Eye (tissue), 1 donor: Measurements from ENCODE around the gene BCL11B.

ENCODE experiments used
- DNase-seq: peaks from one replicate; pipeline ENCODE4 v3.0.0-alpha.2; 2015

Gene BCL11B

DNA sequence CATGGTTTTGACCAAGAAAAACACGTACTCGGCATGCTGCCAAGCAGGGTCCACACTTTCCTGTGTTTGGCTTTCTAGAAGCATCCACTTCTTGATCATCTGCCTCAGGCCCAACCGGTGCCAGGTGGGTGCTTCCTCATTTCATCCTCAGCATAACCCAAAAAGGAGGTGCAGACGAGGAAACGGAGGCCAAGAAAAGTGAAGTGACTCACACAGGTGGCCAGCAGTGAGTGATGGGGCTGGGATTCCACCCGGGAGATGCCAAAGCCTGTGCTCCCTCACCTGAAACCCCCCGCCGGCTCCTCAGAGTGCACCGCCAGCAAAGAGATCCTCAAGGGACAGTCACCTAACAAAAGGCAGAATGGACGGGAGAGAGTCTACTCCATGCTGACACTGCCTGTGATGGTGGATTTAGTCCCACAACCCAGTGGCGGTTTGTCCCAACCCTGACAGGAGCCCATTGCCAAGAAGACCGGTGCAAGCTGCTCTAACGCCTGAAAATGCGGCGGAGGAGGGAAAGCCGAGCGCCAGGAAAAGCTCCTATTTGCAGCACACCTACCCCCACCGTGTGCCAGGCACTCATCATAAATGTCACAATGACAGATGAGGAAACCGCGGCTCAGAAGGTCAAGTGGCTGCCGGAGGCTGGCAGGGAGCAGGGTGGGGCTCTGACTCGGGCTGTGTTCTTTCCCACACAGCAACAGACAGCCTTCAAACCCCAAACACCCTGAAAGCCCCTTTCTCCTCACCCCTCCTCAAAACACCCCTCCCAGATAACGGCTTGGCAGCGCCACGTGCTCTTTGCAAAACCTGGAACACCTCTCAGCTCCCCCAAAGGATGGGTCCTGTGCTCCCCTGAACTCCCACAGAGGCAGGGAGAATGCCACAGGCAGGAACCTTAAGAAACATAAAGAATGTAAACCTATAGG lies 18.8 kb downstream of the BCL11B start:
- no peak for DNase-seq

DNA sequence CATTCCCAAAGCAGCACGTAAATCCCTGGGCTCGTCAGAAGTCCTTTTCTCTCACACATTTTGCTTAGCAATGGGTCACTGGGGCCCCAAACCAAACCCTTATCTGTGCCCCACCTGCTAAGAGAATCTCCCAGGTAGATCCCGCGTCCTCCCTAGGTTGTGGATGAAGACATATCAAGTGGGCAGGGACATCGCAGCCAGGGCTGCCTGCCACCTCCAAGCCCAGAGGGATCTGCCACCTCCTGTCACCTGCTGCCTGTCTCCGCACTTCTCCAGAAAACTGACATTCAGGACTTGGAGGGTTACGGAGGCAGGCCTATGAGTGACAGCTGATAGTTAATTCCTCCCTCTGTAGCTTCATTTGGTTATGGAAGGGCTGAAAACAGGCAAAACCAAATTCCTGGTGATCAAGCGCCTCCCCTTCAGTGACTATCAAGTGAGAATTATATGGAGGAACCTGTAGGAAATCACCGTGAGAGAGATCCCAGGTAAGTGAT lies 19.5 kb downstream of the BCL11B start:
- DNase-seq, result no peak

DNA sequence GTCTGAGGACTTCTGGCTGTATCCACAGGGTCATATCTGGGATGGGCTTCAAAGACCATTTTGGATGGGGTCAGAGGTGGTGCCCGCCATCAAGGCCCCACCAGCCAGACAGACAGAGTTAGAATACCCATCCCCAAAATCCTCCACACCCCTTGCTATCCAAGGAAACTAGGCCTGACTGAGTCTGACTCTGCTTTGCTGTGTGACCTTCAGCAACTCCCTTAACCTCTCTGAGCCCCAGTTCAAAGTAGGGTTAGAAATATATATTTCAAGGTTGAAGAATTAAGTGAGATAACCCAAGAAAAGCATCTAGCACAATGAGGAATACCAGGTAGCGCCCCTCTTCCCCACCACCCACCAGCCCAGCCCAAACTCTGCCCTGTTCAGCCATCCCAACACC lies 20.3 kb downstream of the BCL11B start:
- DNase-seq, result no peak

DNA sequence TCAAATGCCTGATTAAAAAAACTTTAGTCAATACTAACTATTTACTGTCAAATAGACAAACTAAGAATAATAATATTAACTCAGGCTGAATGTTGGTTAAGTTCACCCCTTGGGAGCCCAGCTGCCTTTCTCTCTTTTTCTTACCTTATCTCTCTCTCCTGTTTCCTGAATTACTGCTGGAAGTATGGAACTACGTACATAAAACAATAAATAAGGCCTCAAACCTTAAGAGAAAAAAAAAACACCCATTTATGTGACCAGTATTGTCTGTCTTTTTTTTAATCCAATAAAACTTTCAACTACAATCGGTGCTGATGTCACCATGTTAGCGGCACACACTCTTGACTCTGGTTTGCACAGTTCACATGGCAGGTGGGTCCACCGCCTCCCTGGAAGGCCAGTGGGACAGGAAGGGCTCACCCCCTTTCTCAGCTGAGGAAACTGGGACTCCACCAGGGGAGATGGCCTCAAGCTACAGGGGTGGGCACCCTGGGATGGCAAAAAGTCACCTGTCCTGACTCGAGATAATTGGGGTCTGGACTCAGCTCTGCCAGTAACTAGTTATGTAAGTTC lies 21.3 kb downstream of the BCL11B start:
- DNase-seq, result no peak

DNA sequence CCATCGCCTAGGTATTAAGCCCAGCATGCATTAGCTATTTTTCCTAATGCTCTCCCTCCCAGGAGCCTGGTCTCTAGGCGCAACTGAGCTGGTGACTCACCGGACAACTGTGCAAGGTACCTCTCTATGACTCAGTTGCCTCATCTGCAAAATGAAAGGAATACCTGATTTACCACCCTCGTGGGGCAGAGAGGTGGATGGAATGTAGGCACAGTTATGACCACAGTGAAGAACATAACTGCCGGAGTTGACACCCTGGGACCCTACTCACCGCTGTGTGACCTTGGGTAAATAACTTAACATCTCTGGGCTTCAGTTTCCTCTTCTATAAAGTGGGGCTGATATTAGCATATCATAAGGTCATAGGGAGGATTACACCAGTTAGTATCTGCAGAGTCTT lies 22.6 kb downstream of the BCL11B start:
- no peak for DNase-seq

DNA sequence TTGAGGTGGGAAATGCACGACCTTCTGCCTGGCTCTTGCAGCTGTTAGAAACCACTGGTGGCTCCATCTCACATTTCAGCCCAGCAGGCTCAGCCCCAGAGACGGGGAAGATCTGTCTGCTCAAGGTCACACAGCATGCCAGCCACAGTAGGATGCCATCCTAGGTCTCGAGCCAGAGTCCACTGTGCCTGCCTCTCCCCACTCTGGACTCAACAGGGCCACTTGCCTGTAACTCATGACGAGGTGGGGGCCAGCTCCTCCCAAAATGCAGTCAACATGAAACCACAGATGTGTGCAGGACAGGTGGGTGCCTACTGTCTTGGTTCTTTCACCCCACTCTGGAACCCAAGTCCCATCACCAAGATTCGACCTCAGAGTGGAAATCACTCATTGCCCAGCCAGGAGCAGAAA lies 23.2 kb downstream of the BCL11B start:
- no peak for DNase-seq

DNA sequence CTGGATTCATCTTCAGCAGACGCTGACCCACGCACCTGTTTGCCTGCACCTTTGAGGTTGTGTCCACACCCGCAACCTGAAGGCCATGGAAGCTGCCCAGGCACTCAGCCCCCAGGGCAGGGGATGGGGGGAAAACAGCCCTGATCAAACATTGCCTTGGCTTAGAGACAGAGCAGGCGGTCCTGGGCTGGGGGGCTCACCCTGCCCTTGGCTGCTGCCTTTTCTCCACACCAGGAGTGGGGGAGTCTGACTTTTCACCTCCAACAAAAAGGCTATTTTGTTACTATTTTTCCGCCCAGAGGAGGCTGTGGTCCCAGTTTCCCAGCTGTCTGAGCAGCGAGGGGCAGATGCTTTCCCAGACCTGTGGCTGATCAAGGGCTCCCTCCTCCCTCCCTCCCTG lies 24.2 kb downstream of the BCL11B start:
- DNase-seq, result no peak

DNA sequence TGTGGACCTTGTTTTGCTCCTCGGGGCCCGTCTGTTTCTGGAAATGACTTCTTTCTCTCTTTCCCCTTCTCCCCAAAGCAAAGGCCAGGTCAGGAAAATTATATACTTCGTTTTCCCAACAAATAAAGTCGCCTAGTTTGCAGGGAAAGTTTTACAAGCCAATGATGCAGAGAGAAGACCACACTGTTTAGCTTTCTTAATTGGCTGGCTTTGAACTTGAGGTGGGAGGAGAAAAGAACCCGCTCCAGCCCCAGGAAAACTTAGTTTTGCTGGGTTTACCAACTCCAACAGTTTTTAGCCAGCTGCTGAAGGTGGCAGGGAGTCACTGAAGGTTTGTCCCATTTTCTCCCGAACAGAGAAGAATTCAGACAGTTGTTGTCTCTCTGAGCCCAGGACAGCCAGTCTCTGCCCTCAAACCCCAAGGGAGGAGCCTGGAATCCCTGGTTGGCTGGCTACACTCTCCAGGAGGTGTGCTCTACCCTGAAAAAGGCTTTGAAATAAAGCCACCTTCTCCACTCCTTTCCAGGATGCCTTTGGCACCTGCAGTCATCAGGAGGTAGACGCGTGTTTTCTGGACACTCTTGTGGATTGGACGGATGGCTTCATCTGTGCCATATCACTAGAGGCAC lies 24.8 kb downstream of the BCL11B start:
- DNase-seq, result no peak

DNA sequence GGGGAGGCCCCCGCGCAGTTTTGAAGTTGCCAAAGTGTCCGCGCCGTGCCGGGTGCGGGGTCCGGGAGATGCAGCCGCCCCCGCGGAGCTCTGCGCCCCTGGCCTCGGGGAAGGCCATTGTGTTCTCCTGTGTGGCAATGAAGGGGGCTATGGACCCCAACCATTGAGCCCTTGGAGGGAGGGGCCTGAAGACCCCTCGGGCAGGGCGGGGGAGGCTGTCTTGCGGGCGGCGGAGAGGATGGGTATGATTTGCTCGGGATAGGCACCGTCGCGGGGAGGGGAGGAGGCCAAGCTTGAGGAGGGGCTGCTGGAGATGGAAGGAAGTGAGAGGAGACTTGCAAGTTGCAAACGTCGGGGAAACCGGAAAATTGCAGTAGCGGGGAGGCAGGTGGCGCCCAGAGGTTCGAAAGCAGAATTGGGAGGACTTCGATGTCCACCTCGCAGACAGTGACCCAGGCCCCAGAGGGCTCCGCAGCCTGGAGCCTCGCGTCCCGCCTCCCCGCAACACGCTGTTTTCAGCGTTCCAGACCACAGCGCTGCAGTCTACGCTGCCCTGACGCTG lies 25.4 kb downstream of the BCL11B start:
- DNase-seq, result no peak

DNA sequence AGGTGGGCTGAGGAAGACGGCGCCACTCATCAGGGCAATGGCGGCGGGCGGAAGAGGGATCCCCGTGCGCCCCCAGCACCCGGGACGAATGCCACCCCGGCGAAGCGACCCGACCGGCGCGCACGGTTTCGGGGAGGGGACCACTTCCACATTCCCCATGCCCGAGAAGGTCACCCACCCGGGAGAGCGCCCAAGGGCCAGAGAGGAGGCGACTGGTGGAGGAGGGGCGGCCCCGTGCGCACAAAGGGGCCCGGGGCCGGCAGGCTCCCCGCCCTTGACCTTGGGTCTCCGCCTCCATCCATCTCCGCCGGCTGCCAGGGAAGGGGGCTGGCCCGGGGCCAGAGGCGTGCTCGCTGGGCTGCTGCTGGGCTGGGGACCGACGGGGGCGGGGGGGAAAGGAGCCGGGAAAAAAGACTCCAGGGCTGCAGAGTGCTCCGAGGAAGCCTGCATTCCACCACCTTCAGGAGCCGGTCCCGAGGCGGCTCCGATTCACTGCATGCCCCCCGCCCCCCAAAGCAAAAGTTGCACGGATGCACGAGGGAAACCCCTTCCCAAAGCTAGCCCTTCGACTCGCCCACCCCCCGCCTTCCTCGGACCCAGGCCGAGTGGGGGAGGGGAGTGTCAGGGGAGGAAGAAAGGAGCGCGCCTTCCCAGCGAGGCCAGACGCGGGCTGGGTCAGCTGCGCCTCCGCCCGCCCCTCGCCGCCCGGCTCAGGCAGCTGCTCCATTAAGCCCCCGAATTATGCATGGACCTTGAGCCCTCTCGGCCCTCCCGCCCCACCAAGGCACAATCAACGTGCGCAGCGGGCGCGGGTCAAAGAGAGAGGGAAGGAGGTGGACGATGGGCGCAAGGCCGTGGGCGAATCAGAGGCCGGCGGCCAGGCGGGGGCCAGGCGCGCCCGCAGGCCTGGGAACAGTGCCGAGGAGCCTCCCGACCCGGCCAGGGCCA lies 26.2 kb downstream of the BCL11B start:
- peak; percentile 92 for DNase-seq

DNA sequence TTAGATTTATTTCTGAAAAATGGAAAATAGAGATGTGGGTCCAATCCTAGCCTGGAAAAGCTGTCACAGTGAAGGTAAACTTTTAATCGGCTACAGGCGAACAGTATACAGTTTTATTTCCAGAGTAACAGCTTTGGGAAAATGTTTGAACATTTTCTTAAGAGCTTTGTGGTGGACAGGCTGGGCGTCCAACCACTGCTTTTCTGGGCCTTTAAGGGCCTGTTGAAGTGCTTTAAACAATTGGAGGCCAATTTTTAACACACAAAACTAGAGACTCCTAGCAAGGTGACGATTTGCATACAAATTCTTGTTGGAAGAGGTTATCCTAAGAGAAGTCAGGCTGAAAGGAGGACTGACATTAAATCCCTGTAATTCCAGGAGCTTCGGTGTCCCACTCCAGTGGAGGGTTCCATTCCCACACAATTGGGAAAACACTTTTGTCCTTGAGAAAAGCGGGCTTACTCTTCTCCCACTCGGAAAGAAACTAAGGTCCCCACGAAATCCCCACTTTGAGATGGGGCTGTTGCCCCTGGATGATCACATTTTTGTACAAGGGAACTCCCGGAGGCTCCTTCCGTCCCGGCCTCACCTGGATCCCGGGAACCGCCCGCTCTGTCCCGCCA lies 26.9 kb downstream of the BCL11B start:
- peak; percentile 59 for DNase-seq

DNA sequence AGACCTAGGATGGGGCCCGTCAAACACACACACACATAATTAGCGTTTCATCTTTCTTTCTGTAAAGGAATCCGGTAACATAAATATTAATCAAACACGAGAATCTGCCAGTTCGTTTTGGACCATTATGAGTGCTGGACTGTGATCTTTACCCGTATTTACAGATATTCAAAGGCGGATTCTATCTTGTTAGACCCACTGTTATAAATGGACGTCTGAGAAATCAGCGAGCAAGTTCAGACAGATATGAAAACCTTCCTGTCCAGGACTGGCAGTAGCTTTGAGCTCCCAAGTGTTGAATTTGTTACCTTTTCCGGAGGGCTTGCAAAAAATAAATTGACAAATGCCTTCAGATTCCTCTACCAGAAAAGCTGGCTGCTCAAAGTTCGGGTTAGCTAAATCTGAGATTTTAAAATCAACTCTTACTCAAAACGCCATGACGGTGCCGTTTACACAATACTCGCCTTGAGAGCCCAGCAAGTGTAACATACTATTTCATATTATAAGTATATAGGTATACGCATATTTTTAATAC lies 27.6 kb downstream of the BCL11B start:
- DNase-seq, result no peak

DNA sequence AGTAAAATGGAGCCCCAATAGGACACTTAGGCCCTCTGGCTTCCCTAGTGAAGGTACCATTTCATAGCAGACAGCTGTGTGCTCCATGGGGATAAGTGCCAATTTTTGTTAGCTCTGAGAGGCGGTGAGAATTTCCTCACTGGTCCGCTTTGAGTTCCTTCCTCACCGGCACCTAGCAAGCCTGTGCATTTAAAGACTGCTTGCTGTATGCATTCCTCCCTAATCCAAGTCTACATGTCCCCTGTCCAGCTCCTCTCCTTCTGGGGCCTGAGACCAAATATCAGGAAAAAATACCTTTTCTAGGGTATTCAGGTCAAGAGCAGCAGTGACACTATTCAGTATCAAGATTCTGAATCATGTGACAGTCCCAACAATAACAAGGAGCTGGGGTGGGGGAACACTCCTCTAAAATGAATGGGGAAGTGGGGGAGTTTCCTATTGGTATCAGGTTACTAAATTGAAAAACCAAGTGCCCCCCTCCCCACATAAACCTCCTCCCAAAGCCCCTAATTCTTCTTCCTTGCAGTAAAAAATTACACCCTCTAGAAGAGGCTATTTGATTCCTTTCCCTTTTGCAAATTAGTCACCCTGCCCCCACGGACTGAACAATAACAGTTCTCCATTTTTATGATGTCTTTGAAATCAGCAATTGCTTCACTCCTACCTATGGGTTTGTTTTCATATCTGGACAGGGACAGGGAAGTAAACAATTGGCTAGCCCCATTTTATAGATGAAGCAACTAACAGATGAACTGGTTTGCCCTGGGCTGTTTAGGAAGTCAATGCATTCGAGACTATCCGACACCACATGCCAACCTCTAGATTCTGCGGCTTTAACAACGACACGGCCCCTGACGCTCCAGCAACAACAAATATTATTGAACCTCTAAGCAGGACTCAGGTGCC lies 28.9 kb downstream of the BCL11B start:
- DNase-seq, result no peak

DNA sequence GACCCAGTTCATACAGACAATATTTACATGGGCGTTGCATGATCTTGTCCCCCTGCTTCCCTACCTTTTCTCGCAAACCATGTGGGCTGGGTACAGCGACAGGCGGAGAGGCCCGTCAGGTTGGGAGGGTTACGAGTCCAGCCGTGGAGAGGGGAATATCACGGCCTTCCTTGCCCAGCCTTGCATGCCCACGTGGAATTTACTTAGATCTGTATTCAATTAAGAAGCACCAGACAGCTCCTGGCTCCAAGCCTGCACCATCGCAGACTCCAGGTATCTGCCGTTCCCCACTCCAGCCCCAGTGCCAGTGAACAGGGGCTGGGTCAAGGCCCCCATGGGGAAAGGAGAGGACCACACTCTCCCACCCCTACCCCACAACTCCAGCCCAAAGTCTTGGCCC lies 29.8 kb downstream of the BCL11B start:
- DNase-seq, result no peak

DNA sequence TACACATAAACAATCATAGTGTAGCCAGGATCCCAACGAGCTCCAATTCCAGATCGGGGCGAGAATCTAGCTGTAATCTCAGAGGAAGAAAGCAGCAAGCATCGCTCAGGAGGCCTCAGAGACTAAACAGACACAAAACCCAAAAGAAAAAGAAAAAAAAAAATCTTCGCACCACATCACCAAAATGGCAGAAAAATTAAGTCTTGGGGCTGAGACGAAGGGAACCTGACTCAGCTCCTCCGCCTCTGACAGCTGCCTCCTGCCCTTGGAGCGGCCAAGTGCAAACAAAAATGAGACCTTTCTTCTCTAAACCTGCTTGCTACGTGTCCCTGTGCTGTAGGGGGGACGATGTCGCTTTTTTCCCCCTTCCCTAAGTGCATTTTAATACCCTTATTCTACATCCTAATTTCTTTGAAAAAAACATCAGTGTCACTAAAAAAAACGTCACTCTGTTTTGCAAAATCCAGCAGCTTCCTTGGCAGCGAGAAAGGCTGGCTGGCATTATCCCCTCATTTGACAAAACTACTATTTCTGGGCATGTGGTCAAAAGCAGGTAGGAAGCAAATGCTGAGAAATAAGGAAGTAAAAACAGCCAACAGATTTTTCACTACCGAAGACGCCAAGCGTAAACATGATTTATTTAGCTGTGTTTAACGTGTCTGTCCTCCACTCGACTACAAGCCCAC lies 30.5 kb downstream of the BCL11B start:
- DNase-seq, result no peak

DNA sequence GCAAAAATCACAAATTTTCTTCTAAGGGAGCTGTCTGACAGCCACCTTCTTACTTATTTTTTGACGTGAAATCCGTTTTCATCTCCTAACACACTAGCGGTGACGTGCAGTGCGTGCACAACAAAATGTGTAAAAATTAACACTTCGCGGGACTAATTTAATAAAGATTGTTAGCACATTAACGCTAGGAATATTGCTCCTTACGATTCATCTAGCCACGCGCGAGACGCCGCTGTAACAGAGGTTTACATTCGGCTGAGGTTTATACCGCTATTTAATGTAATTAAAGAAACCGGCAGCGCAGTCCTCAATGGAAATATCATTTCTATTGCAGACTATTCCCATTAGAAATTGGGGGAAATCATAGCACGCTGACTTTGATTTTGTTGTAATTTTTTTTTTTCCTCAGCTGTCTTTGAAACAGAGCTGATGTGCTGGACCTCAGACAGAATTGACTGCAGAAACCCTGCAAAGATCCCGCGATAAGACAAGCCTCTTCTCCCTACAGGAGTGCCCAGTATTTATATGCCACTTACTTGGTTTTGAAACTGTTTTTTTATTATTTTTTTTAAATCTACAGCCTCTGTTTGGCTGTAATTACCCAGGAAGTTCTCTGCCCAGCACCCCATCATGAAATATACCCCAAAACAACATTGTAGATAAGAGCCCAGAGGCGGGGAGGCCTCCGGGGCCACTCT lies 31.2 kb downstream of the BCL11B start:
- DNase-seq, result no peak

DNA sequence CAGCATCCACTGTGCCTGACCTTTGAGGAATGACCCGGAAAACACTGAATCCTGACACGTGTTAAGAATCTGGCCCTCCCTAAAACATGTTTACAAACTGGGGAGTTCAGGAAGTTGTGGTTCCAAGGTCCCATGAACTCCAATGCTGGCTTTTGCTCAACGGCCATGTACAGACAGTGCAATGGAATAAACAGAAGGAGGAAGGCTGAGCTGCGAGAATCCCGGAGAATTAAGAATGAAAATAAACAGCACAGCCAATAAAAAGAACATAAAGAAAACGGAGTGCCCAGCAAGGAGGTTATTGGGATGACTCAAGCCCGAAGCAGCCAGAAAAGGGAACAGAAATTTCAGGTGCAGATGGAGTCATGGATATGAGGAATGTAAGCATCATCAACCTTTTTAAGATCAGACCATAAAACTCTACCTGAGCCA lies 32.3 kb downstream of the BCL11B start:
- no peak for DNase-seq

DNA sequence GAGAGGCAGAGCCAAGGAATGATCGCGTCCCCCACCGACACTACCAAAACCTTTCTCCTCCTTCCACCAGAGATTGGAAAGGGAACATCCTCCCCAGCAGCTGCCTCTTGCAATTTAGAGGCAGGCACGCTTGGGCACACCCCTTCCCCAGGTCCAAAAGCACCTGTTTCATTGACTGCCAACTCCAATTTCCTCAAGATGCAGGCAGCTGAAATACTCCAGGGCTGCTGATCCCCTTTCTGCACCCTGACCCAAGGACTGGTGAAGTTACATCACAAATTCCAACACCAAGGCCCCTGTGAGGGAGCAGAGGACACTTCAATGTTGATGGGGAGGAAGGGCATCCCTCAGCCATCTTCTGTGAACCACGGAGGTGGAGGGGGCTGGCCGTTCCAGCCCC lies 33.8 kb downstream of the BCL11B start:
- DNase-seq, result no peak

DNA sequence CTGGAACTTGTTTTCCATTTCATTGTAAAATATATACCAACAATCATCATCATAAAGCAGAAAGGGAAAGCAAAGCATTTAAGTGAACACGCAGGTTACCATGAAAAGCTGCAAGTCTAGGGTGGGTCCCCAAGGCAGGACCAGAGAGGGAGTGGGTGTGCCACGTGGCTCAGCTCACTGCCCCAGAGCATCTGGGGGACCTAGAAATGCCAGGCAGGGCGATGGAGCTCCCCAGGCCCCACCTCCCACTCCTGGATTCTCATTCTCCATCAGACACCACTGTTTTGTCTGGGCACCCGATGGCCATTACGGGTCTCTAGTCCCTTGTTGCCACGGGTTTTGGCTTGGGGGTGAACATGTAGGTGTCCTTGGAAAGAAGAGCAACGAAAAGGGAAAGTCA lies 34.7 kb downstream of the BCL11B start:
- no peak for DNase-seq
